GM18861 (cell line): Measurements from ENCODE around the gene VDR.
"Not testable (repeated sequence)": the region's sequence is repeated elsewhere in the genome, so short reads cannot be mapped to it uniquely, and the experiment has no call there.

Experiments used
- ATAC-seq: cut with Tn5 transposase; IDR thresholded peaks from one replicate; pipeline ENCODE4 v1.9.1; 2021; ENCODE audit not compliant: unreplicated experiment

Gene VDR

GRCh38 chr12:47850153-47851084, 54.4 kb downstream of the VDR start:
- ATAC-seq = no peak

DNA sequence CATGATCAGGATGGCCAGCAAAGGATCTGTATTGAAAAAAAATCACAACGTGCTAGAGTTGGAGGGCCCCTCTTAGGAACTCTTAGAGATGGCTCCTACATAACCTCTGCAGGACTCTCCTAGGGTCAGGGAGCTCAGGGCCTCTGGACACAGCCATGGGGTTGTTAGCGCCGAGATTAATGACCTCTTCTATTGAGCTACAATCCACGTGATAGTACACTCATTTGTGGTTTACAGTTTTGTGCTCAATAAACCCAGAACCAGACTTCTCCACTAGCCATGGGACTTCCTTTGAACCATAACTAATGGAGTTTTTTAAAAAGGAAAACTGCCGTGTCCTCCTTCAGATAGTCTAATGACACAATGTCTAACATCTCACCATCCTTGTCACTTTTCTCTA, 55.5 kb downstream of the VDR start:
- ATAC-seq = no peak

DNA sequence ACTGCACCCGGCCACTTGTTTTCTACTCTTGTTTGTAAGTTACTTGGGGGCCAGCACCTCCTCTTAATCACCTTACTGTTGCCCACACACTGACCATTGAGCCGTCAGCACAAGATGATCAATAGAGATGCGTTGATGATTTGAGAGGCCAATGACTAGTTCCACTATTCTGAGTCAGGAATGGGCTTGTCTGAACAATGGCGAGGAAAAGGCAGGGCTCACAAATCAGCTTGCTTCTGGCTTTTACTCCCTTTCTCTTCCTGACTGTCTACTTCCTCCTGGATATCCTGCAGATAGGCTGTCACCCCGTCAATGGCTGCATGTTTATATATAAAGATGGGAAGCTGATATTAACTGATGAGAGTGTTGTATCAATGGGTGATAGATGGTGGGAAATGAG, 55.9 kb downstream of the VDR start:
- no peak for ATAC-seq

DNA sequence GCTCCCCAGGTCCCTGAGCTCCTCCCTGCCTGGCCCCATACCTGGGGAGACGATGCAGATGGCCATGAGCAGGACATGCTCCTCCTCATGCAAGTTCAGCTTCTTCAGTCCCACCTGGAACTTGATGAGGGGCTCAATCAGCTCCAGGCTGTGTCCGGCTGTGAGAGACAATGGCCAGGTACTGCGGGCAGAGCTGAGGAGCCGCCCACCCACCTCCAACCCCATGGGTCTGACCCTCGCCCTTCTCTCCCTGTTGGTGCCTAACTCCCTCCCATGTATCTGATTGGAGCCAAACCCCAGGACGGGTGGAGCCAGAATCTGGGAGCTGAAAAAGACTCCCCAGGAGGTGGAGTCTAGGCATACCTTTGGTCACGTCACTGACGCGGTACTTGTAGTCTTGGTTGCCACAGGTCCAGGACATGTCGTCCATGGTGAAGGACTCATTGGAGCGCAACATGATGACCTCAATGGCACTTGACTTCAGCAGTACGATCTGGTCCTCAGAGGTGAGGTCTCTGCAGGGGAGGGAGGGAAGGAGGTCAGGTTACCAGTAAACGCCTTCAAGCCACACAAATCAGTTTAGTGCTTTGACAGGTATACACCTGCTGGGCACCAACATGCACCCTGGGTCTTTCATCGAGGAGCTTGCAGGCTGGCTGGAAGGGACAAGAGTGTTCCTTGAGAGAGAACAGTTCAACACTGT, 58.3 kb downstream of the VDR start:
- ATAC-seq = no peak

- ATAC-seq = no peak
Measured at GRCh38 chr12:47845081-47845480, 59.7 kb downstream of the VDR start.

DNA sequence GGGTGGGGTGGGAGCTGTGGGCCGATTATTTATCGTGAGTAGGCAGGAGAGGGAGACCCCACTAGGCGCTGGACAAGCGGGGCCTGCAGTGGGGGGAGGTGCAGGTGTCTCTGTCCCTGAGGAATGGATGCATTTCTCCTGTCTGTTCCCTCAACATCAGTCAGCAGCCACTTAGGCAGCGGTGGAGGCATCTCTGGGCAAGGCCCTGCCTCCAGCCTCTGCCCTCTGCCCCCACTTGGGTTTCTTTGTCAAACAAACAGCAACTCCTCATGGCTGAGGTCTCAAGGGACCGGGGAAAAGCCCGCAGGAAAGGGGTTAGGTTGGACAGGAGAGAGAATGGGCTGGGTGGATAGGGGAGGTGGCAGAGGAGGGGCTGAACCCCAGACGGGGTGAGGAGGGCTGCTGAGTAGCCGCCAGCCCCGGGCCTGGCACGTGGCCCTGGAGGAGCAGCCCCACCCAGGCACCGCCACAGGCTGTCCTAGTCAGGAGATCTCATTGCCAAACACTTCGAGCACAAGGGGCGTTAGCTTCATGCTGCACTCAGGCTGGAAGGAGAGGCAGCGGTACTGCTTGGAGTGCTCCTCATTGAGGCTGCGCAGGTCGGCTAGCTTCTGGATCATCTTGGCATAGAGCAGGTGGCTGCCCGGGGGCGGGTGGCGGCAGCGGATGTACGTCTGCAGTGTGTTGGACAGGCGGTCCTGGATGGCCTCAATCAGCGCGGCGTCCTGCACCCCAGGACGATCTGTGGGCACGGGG, 60.4 kb downstream of the VDR start:
- ATAC-seq = no peak

GRCh38 chr12:47843226-47843980, 61.4 kb downstream of the VDR start:
- no peak for ATAC-seq

DNA sequence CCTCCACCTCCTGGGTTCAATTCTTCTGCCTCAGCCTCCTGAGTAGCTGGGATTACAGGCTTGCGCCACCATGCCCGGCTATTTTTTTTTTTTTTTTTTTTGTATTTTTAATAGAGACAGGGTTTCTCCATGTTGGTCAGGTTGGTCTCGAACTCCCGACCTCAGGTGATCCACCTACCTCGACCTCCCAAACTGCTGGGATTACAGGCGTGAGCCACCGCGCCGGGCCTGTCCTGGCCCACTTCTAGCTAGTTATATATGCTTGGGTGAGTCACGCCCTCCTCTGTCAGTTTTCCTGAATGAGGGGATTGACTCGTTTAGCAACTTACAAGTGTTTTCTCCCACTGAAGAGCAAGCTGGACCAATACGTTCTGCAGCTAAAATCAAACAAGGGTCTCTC, 62.3 kb downstream of the VDR start:
- ATAC-seq = not testable (repeated sequence)

DNA sequence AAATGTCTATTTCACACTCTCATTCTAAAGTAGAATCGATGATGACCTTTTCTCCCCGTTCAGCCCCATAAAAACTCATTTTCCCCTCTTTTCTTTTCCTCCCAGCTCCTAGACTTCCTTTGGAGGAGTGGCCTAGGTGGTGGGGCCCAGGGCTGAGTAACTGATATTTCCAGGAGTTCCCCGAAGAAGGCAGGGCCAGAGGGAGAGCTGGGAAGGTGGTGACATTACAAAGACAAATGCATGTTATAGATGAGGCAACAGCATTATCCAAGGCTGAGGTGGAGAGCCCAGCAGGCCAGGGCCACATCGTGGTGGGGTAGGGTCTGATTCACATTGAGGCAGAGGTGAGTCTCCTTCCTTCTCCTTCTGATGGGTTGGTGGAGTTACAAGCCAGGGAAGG, 62.9 kb downstream of the VDR start:
- ATAC-seq = no peak

- ATAC-seq = no peak
Measured at GRCh38 chr12:47841501-47841900, 63.3 kb downstream of the VDR start.

- no peak for ATAC-seq
Measured at GRCh38 chr12:47840571-47840970, 64.2 kb downstream of the VDR start.

GRCh38 chr12:47839214-47839876, 65.4 kb downstream of the VDR start:
- no peak for ATAC-seq

- ATAC-seq = no peak
Measured at GRCh38 chr12:47838286-47838931, 66.4 kb downstream of the VDR start.

- ATAC-seq = no peak
Measured at GRCh38 chr12:47837190-47838171, 67.3 kb downstream of the VDR start.

- ATAC-seq = no peak
Measured at GRCh38 chr12:47835831-47836155, 69.0 kb downstream of the VDR start.

DNA sequence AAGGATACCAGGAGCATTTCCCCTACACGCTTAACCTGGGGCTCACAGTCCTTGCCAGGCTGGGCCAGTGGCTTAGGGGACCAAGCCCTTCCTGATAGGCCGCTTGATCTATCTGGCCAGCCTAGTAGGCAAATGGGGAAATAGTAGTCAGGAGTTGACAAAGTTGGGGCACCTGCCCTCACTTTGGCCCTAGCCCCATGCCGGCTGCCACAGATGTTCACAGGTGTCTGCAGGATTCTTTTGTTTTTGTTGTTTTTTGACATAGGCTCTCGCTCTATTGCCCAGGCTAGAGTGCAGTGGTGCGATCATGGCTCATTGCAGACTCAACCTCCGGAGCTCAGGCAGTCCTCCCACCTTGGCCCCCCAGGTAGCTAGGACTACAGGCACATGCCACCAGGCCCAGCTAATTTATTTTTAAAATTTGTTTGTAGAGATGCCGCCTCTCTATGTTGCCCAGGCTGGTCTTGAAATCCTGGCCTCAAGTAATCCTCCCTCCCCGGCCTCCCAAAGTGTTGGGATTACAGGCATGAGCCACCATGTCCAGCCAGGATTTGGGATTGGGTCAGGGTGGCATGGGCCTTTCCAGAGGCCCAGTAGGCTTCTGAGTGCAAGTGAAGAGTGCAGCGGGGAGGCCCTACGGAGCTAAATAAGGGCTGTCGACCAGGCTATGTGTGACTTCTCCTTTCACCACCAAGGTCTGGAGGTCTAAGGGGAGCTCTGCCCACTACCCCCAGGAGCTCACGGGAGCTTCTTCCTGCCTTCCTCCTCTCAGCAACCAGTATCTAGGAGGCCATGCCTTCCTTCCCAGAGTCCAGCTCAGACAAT, 69.6 kb downstream of the VDR start:
- ATAC-seq = no peak

DNA sequence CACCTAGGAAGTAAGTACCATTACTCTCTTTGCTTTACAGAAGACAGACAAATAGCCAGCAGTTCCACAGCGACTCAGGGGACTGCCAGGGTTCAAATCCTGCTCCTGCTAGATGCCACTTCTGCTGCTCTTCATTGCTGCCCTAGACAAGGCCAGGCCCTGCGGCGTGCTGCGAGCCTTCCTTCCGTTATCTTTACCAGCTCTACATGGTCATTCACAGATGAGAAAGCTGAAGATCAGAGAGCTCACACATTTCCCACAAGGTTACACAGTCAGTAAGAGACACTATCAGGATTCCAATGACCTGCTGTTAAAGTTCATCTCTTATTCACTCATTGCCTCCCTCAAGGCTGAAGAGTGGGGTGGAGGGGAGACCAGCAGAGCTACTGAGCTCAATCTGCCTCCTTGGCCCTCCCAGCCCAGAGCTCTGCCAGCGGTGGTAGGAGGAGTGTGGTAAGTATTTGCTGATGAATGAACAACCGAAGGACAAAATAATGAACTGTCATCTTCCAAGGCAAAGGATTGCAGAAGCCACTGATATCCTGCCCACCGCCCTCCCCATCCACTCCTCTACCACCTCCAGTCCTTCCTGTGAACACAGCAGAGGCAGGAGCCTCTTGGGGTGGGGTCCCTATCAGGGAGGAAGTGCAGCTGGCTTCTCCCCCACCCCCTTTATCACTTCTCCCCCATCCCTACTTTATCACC, 70.4 kb downstream of the VDR start:
- no peak for ATAC-seq
